Testis (tissue), 2 donors: ENCODE results near the gene SCIN.

ENCODE experiments used
- CTCF ChIP-seq, 3 experiments: fragments of 450-650 bp in 2 of 3; fragments of 200-600 bp in 1 of 3; sonication (generic) in 1 of 3; IDR thresholded peaks; one replicate each; pipeline ENCODE4 v1.5.1; 2016 to 2019; ENCODE audit warnings: antibody characterized with exemption in 3 of 3, mild to moderate bottlenecking in 2 of 3, moderate library complexity in 1 of 3
- POLR2A ChIP-seq: fragments of 450-650 bp; IDR thresholded peaks from one replicate; pipeline ENCODE4 v1.6.1; 2017; ENCODE audit warnings: antibody characterized with exemption, mild to moderate bottlenecking, moderate library complexity

- TF ChIP-seq CTCF (IDR thresholded peaks at IDR 0.05): no peak
- TF ChIP-seq POLR2A: no peak
Measured at GRCh38 chr7:12549106-12549505, 21.4 kb upstream of the SCIN start.
